ENCODE measurements around the gene SLC2A13.

DNA sequence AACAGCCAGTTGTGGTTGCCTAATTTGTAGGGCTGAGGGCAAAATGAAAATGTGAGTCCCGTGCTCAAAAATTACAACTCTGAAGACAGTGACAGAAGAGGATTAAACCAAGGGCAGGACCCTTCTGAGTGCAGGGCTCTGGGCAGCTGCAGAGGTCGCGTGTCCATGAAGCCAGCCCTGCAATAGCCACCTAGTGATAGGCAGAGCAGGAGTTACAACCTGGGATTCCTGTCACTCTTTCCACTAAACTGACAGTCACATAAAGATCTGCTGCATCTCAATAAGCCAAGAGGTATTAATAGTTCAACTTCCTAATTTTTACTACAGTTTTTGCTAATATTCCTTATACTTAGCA, 94.1 kb downstream of the SLC2A13 start:
- TF ChIP-seq, protein P1, sequence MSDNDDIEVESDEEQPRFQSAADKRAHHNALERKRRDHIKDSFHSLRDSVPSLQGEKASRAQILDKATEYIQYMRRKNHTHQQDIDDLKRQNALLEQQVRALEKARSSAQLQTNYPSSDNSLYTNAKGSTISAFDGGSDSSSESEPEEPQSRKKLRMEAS (IDR thresholded peaks at IDR 0.05): no peak
- TF ChIP-seq CREB1 (IDR thresholded peaks at IDR 0.05; ENCODE audit: low read depth) (no peak), CEBPB (IDR thresholded peaks at IDR 0.05) (no peak), NFIC (IDR thresholded peaks at IDR 0.05) (no peak), FOXM1 (IDR thresholded peaks at IDR 0.05; ENCODE audit: borderline replicate concordance, low read depth) (no peak), EP300 (IDR thresholded peaks at IDR 0.05; ENCODE audit: borderline replicate concordance) (no peak), ZBTB7A (IDR thresholded peaks at IDR 0.05; ENCODE audit: low read depth) (no peak), YY1 (IDR thresholded peaks at IDR 0.05; ENCODE audit: low read depth) (no peak)
- TF ChIP-seq, protein P2, sequence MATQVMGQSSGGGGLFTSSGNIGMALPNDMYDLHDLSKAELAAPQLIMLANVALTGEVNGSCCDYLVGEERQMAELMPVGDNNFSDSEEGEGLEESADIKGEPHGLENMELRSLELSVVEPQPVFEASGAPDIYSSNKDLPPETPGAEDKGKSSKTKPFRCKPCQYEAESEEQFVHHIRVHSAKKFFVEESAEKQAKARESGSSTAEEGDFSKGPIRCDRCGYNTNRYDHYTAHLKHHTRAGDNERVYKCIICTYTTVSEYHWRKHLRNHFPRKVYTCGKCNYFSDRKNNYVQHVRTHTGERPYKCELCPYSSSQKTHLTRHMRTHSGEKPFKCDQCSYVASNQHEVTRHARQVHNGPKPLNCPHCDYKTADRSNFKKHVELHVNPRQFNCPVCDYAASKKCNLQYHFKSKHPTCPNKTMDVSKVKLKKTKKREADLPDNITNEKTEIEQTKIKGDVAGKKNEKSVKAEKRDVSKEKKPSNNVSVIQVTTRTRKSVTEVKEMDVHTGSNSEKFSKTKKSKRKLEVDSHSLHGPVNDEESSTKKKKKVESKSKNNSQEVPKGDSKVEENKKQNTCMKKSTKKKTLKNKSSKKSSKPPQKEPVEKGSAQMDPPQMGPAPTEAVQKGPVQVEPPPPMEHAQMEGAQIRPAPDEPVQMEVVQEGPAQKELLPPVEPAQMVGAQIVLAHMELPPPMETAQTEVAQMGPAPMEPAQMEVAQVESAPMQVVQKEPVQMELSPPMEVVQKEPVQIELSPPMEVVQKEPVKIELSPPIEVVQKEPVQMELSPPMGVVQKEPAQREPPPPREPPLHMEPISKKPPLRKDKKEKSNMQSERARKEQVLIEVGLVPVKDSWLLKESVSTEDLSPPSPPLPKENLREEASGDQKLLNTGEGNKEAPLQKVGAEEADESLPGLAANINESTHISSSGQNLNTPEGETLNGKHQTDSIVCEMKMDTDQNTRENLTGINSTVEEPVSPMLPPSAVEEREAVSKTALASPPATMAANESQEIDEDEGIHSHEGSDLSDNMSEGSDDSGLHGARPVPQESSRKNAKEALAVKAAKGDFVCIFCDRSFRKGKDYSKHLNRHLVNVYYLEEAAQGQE (IDR thresholded peaks at IDR 0.05; ENCODE audit: low read depth): no peak
